Measurements from ENCODE around the gene RNF4.

Gene RNF4

DNA sequence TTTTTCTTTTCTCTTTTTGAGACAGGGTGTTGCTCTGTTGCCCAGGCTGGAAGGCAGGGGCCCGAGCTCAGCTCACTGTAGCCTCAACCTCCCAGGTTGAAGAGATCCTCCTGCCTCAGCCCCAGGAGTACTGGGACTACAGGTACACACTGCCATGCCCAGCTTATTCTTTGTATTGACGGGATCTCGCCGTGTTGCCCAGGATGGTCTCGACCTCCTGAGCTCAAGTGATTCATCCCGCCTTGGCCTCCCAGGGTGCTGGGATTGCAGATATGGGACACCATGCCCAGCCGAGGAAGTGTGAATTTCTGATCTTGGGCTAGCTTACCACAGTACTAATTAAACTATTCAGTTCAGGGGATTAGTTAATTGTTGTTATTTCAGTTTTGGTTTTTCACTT is 38.9 kb downstream of the RNF4 start:
- DNase-seq = no peak
- H3K36me3 ChIP-seq (replicated peaks; ENCODE audit: insufficient read depth, low read length) = peaks cover 8% of the 10 kb centered on the region; the same call in 1 of the 2 replicates

DNA sequence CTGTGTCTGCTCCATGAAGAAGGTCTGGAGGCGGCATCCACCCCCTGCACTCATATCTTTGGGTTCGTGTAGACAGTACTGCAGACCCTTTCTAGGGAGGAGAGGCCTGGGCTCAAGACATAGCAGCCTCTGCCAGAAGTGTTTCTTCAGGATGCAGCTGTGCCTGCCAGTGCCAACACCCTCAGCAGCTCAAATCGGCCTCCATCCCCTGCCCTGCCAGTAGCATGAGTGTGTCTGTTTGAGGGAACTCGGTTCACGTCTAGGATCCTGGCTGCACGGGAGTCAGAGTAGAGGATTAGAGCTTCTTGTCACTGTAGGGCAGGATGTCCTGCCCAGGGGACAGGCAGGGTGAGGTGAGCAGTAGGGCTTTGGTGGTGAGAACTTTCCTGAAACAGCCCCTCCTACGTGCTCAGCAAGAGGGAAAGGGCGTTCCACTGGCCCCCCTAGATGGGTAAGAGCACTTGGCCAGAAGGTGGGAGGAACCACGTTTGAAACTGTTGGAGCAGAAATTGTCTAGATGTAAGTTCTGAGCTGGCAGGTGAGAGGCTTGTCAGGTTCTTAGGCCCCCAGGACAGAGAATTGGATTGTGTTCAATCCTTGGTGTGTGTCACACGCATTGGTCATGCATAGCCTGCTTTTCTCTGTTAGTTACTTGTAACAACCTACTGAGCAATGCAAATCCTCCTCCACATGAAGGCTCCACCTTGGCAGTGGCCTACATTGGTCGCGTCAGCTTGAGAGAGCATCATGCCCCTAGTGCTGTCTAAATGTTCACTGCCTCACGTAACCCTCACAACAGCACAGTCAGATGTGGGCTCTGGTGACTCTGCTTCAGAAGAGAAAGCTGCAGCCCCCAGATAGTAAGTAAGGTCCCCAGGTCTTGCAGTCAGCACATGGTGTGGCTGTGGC is 41.7 kb downstream of the RNF4 start:
- Histone ChIP-seq H3K79me2 (ENCODE audit: low read length) (peaks cover 48% of the 10 kb centered on the region), H3K27ac (ENCODE audit: low read length) (no peak overlapping the region), H3K4me1 (ENCODE audit: low read length) (no peaks in the 10 kb centered on the region), H3K27me3 (replicated peaks; ENCODE audit: insufficient read depth, low read length) (no peaks in the 10 kb centered on the region), H3K9me3 (replicated peaks; ENCODE audit: insufficient read depth, low read length) (no peaks in the 10 kb centered on the region), H3K4me2 (ENCODE audit: low read depth, low read length) (no peak overlapping the region), H3K9ac (ENCODE audit: low read length) (no peak overlapping the region), H4K20me1 (ENCODE audit: insufficient read depth, low read length) (peaks cover 23% of the 10 kb centered on the region; the same call in 1 of the 2 replicates), H3F3A (ENCODE audit: insufficient read depth, low read length) (no peaks in the 10 kb centered on the region), H3K9me2 (replicated peaks; ENCODE audit: insufficient read depth, low read length) (no peaks in the 10 kb centered on the region), H3K4me3 (ENCODE audit: low read length) (no peak overlapping the region), H2AFZ (ENCODE audit: low read length) (no peak overlapping the region), H3K36me3 (replicated peaks; ENCODE audit: insufficient read depth, low read length) (peaks cover 8% of the 10 kb centered on the region; the same call in 1 of the 2 replicates)
- DNase-seq = no peak
- no peak for TF ChIP-seq EZH2 (optimal IDR thresholded peaks at IDR 0.05; ENCODE audit: low read depth, low read length)
- TF ChIP-seq EZH2phosphoT487 (IDR thresholded peaks at IDR 0.05; ENCODE audit: low read length) = no peak
- TF ChIP-seq, protein P1, sequence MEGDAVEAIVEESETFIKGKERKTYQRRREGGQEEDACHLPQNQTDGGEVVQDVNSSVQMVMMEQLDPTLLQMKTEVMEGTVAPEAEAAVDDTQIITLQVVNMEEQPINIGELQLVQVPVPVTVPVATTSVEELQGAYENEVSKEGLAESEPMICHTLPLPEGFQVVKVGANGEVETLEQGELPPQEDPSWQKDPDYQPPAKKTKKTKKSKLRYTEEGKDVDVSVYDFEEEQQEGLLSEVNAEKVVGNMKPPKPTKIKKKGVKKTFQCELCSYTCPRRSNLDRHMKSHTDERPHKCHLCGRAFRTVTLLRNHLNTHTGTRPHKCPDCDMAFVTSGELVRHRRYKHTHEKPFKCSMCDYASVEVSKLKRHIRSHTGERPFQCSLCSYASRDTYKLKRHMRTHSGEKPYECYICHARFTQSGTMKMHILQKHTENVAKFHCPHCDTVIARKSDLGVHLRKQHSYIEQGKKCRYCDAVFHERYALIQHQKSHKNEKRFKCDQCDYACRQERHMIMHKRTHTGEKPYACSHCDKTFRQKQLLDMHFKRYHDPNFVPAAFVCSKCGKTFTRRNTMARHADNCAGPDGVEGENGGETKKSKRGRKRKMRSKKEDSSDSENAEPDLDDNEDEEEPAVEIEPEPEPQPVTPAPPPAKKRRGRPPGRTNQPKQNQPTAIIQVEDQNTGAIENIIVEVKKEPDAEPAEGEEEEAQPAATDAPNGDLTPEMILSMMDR (IDR thresholded peaks at IDR 0.05; ENCODE audit: low read length) = no peak

More for the DNA sequence above, 38.9 kb downstream of the RNF4 start:
- H3K9ac ChIP-seq (ENCODE audit: low read length) = no peak overlapping the region
- H3F3A ChIP-seq (ENCODE audit: insufficient read depth, low read length) = peaks cover 3% of the 10 kb centered on the region; the same call in 1 of the 2 replicates
- H3K4me2 ChIP-seq (ENCODE audit: low read depth, low read length) = no peak overlapping the region
- peaks cover 26% of the 10 kb centered on the region; the same call in 1 of the 2 replicates for H4K20me1 ChIP-seq (ENCODE audit: insufficient read depth, low read length)
- no peak overlapping the region for H3K27ac ChIP-seq (ENCODE audit: low read length)
- H2AFZ ChIP-seq (ENCODE audit: low read length) = no peak overlapping the region
- peaks cover 70% of the 10 kb centered on the region for H3K79me2 ChIP-seq (ENCODE audit: low read length)
- H3K4me3 ChIP-seq (ENCODE audit: low read length) = no peak overlapping the region
- no peaks in the 10 kb centered on the region for H3K4me1 ChIP-seq (ENCODE audit: low read length)
- H3K27me3 ChIP-seq (replicated peaks; ENCODE audit: insufficient read depth, low read length) = no peaks in the 10 kb centered on the region
- TF ChIP-seq EZH2phosphoT487 (IDR thresholded peaks at IDR 0.05; ENCODE audit: low read length) = no peak
- no peak for TF ChIP-seq EZH2 (optimal IDR thresholded peaks at IDR 0.05; ENCODE audit: low read depth, low read length)
- TF ChIP-seq, protein P1 (IDR thresholded peaks at IDR 0.05; ENCODE audit: low read length) = no peak
- H3K9me2 ChIP-seq (replicated peaks; ENCODE audit: insufficient read depth, low read length) = no peaks in the 10 kb centered on the region
- H3K9me3 ChIP-seq (replicated peaks; ENCODE audit: insufficient read depth, low read length) = no peaks in the 10 kb centered on the region

DNA sequence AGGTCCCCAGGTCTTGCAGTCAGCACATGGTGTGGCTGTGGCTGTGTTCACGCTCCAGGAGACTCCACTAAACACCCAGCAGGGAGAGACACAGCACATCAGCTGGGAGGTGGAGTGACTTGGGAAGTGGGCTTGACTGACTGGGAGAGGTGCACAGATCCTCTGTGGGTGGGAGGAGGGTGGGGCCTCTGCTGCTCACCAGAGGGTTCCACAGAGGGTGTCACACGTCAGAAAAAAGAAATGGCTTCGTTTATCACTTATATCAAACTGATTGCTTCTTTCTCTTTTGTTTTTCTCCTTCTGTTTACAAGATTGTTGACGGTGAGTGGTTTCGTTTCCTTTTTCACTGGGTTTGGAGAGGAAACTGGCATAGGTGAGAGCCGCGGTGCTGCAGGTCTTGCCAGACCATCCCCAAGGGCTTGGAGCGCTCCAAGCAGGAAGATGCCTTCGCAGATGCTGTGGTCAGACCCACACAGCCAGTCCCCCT is 42.8 kb downstream of the RNF4 start:
- H3F3A ChIP-seq (ENCODE audit: insufficient read depth, low read length) = no peaks in the 10 kb centered on the region
- H3K4me2 ChIP-seq (ENCODE audit: low read depth, low read length) = no peak overlapping the region
- peaks cover 37% of the 10 kb centered on the region for H3K79me2 ChIP-seq (ENCODE audit: low read length)
- peaks cover 6% of the 10 kb centered on the region; the same call in 1 of the 2 replicates for H3K36me3 ChIP-seq (replicated peaks; ENCODE audit: insufficient read depth, low read length)
- H3K9me2 ChIP-seq (replicated peaks; ENCODE audit: insufficient read depth, low read length) = no peaks in the 10 kb centered on the region
- no peak for DNase-seq
- H3K27ac ChIP-seq (ENCODE audit: low read length) = no peak overlapping the region
- H2AFZ ChIP-seq (ENCODE audit: low read length) = no peak overlapping the region
- H3K4me1 ChIP-seq (ENCODE audit: low read length) = no peaks in the 10 kb centered on the region
- no peaks in the 10 kb centered on the region for H3K9me3 ChIP-seq (replicated peaks; ENCODE audit: insufficient read depth, low read length)
- no peaks in the 10 kb centered on the region for H3K27me3 ChIP-seq (replicated peaks; ENCODE audit: insufficient read depth, low read length)
- H3K9ac ChIP-seq (ENCODE audit: low read length) = no peak overlapping the region
- no peak overlapping the region for H3K4me3 ChIP-seq (ENCODE audit: low read length)
- TF ChIP-seq EZH2phosphoT487 (IDR thresholded peaks at IDR 0.05; ENCODE audit: low read length) (no peak), EZH2 (optimal IDR thresholded peaks at IDR 0.05; ENCODE audit: low read depth, low read length) (no peak)
- TF ChIP-seq, protein P1 (IDR thresholded peaks at IDR 0.05; ENCODE audit: low read length) = no peak
- peaks cover 20% of the 10 kb centered on the region; the same call in 1 of the 2 replicates for H4K20me1 ChIP-seq (ENCODE audit: insufficient read depth, low read length)
